Tibial nerve (tissue), 3 donors: ENCODE measurements around the gene R3HCC1L.

ENCODE experiments used
- CTCF ChIP-seq, 5 experiments: fragments of 200-600 bp in 3 of 5; fragments of 450-650 bp in 2 of 5; sonication (generic) in 3 of 5; IDR thresholded peaks; one replicate each; pipeline ENCODE4 v1.5.1; 2016 to 2019; ENCODE audit warnings: antibody characterized with exemption in 5 of 5, mild to moderate bottlenecking in 3 of 5, moderate library complexity in 2 of 5
- POLR2A ChIP-seq, 2 donors: fragments of 450-650 bp; IDR thresholded peaks; one replicate each; pipeline ENCODE4 v1.6.1; 2017; ENCODE audit warnings: antibody characterized with exemption in 2 of 2, mild to moderate bottlenecking in 2 of 2, moderate library complexity in 2 of 2

GRCh38 chr10:98144985-98145384 lies 10.5 kb downstream of the R3HCC1L start:
- TF ChIP-seq CTCF (IDR thresholded peaks at IDR 0.05) (no peak), POLR2A (IDR thresholded peaks at IDR 0.05) (no peak)
